SK-N-SH (cell line): ENCODE measurements around the gene CLCN2. TPM values are rescaled to one million over a fixed set of nuclear protein-coding genes. Genes with fewer than 3 reads are reported as not detected.
A peak's percentile ranks its signal among the peaks of the same experiment; 100 is the strongest.

ENCODE experiments used
- CTCF ChIA-PET: fragments of 300-600, 350-600 bp; formaldehyde crosslinking; extraction: SDS; loops from one replicate; lab custom pipeline; 2021; lab: Yijun Ruan, JAX
- POLR2A ChIA-PET: fragments of 350-600 bp; sonication (Branson Sonifier 250); formaldehyde crosslinking; extraction: SDS; loops from one replicate; lab custom pipeline; 2020; ENCODE audit warnings: antibody characterized with exemption, inconsistent platforms; lab: Yijun Ruan, JAX
- DNase-seq: peaks from one replicate; pipeline ENCODE4 v3.0.0; 2012
- H2AFZ ChIP-seq: fragments of 200-600 bp; sonication (generic); 2 replicates; pipeline ENCODE4 v1.8.1; 2016; ENCODE audit warnings: antibody characterized with exemption, mild to moderate bottlenecking, low read depth
- H3F3A ChIP-seq: fragments of 200-600 bp; sonication (generic); replicated peaks from 2 replicates; pipeline ENCODE3; 2016; ENCODE audit warnings: antibody characterized with exemption, mild to moderate bottlenecking; ENCODE audit not compliant: insufficient read depth
- H3K27ac ChIP-seq, 2 experiments: fragments of 200-500 bp in 1 of 2; fragments of 200-600 bp in 1 of 2; sonication (Bioruptor generic) in 1 of 2; sonication (generic), shearing (Covaris generic) in 1 of 2; 2 replicates each; pipeline versions ENCODE4 v1.5.1 to v1.6.1; 2014 to 2016; ENCODE audit warnings: low read depth in 2 of 2, inconsistent platforms in 1 of 2, low read length in 1 of 2, mild to moderate bottlenecking in 1 of 2, mixed read lengths in 1 of 2
- H3K27me3 ChIP-seq: fragments of 200-600 bp; sonication (generic), shearing (Covaris generic); 2 replicates; pipeline ENCODE4 v1.6.1; 2016; ENCODE audit warnings: mixed run types; ENCODE audit not compliant: insufficient read depth
- H3K36me3 ChIP-seq, 2 experiments: fragments of 200-500 bp in 1 of 2; fragments of 200-600 bp in 1 of 2; sonication (Bioruptor generic) in 1 of 2; sonication (generic) in 1 of 2; replicated peaks in 1 of 2; 2 replicates each; pipeline versions ENCODE3 to v1.5.1; 2014 to 2016; ENCODE audit warnings: low read length in 1 of 2, mild to moderate bottlenecking in 1 of 2; ENCODE audit not compliant: insufficient read depth in 2 of 2, control insufficient read depth in 1 of 2
- H3K4me1 ChIP-seq, 2 experiments: fragments of 200-500 bp in 1 of 2; fragments of 200-600 bp in 1 of 2; sonication (Bioruptor generic) in 1 of 2; sonication (generic), shearing (Covaris generic) in 1 of 2; 2 replicates each; pipeline versions ENCODE4 v1.5.1 to v1.6.1; 2014 to 2016; ENCODE audit warnings: low read depth in 1 of 2, low read length in 1 of 2, mixed run types in 1 of 2; ENCODE audit not compliant: insufficient read depth in 2 of 2, control insufficient read depth in 1 of 2
- H3K4me2 ChIP-seq: fragments of 200-600 bp; sonication (generic), shearing (Covaris generic); 2 replicates; pipeline ENCODE4 v1.6.1; 2017; ENCODE audit warnings: mixed run types
- H3K4me3 ChIP-seq, 2 experiments: fragments of 200-500 bp in 1 of 2; fragments of 200-600 bp in 1 of 2; sonication (Bioruptor generic) in 1 of 2; sonication (generic), shearing (Covaris generic) in 1 of 2; 2 replicates each; pipeline versions ENCODE4 v1.5.1 to v1.8.1; 2014 to 2016; ENCODE audit warnings: low read depth in 2 of 2, inconsistent platforms in 1 of 2, low read length in 1 of 2, mild to moderate bottlenecking in 1 of 2, mixed read lengths in 1 of 2, moderate library complexity in 1 of 2
- H3K79me2 ChIP-seq: fragments of 200-600 bp; sonication (generic); 2 replicates; pipeline ENCODE4 v1.8.1; 2017; ENCODE audit warnings: mild to moderate bottlenecking; ENCODE audit not compliant: insufficient read depth
- H3K9ac ChIP-seq: fragments of 200-600 bp; sonication (generic); 2 replicates; pipeline ENCODE4 v1.6.1; 2017; ENCODE audit warnings: mixed run types
- H3K9me2 ChIP-seq: fragments of 200-600 bp; sonication (generic); 2 replicates; pipeline ENCODE4 v1.6.1; 2017; ENCODE audit warnings: mixed run types
- H3K9me3 ChIP-seq: fragments of 200-600 bp; sonication (generic); 2 replicates; pipeline ENCODE4 v1.6.1; 2017; ENCODE audit warnings: mixed run types, mild to moderate bottlenecking, moderate library complexity
- H4K20me1 ChIP-seq: fragments of 200-600 bp; sonication (generic); 2 replicates; pipeline ENCODE4 v1.6.1; 2017; ENCODE audit warnings: mild to moderate bottlenecking, mixed run types; ENCODE audit not compliant: insufficient read depth
- CHD2 ChIP-seq: fragments of 150-350 bp; IDR thresholded peaks from 2 replicates; pipeline ENCODE4 v1.6.1; 2018; ENCODE audit warnings: low read length; ENCODE audit not compliant: partially characterized antibody
- FOSL2 ChIP-seq: IDR thresholded peaks from 2 replicates; pipeline ENCODE4 v1.4.0; 2012; ENCODE audit warnings: low read depth, mild to moderate bottlenecking, moderate library complexity, borderline replicate concordance
- FOXJ3 ChIP-seq: sonication (generic); formaldehyde crosslinking; IDR thresholded peaks from 2 replicates; pipeline ENCODE4 v1.5.1; 2020; ENCODE audit warnings: mild to moderate bottlenecking, missing genetic modification reagents
- FOXM1 ChIP-seq: IDR thresholded peaks from 2 replicates; pipeline ENCODE4 v1.4.0; 2012; ENCODE audit warnings: low read depth, mild to moderate bottlenecking
- GABPA ChIP-seq: IDR thresholded peaks from 2 replicates; pipeline ENCODE4 v1.4.0; 2012; ENCODE audit warnings: low read depth, mild to moderate bottlenecking
- GATA2 ChIP-seq: sonication (generic); formaldehyde crosslinking; IDR thresholded peaks from 2 replicates; pipeline ENCODE4 v1.5.0; 2020; ENCODE audit warnings: mild to moderate bottlenecking, missing genetic modification reagents
- JUND ChIP-seq: IDR thresholded peaks from 2 replicates; pipeline ENCODE4 v1.4.0; 2012
- NFIC ChIP-seq: IDR thresholded peaks from 2 replicates; pipeline ENCODE4 v1.4.0; 2012; ENCODE audit warnings: borderline replicate concordance
- NRF1 ChIP-seq: IDR thresholded peaks from 2 replicates; pipeline ENCODE4 v1.6.1; 2012; ENCODE audit warnings: low read depth, mild to moderate bottlenecking, low read length
- RCOR1 ChIP-seq: fragments of 150-350 bp; IDR thresholded peaks from 2 replicates; pipeline ENCODE4 v1.6.1; 2017; ENCODE audit warnings: antibody characterized with exemption, low read length
- RFX5 ChIP-seq: IDR thresholded peaks from 2 replicates; pipeline ENCODE4 v1.6.1; 2012; ENCODE audit warnings: mild to moderate bottlenecking, improper control_type of control experiment, low read length
- RXRA ChIP-seq: IDR thresholded peaks from 2 replicates; pipeline ENCODE4 v1.4.0; 2012; ENCODE audit warnings: low read depth, mild to moderate bottlenecking, borderline replicate concordance
- SIN3A ChIP-seq: IDR thresholded peaks from 2 replicates; pipeline ENCODE4 v1.6.1; 2012; ENCODE audit warnings: low read depth, mild to moderate bottlenecking, low read length, moderate library complexity, borderline replicate concordance
- SMC3 ChIP-seq: IDR thresholded peaks from 2 replicates; pipeline ENCODE4 v1.6.1; 2012; ENCODE audit warnings: low read depth, low read length, improper control_type of control experiment
- TAF1 ChIP-seq: IDR thresholded peaks from 2 replicates; pipeline ENCODE4 v1.6.1; 2012; ENCODE audit warnings: low read depth, mild to moderate bottlenecking, low read length, moderate library complexity, borderline replicate concordance
- TEAD4 ChIP-seq: IDR thresholded peaks from 2 replicates; pipeline ENCODE4 v1.4.0; 2012; ENCODE audit warnings: mild to moderate bottlenecking, borderline replicate concordance; ENCODE audit not compliant: insufficient read depth
- YY1 ChIP-seq: IDR thresholded peaks from 2 replicates; pipeline ENCODE4 v1.4.0; 2012; ENCODE audit warnings: low read depth, mild to moderate bottlenecking
- WGBS: methylation state at CpG from one replicate; pipeline ENCODE4 v1.1.6; 2017; ENCODE audit warnings: low lambda C conversion rate; 5-methylcytosine and 5-hydroxymethylcytosine counted together
- polyA plus RNA-seq, 3 experiments: library from polyadenylated mRNA; depleted of rRNA; stranded (reverse); fragments of >200 nt; gene quantifications; 2 replicates each; pipeline ENCODE4 v1.2.3, GENCODE V29; 2012
- TF ChIP-seq, protein P1 (sequence below): fragments of 150-350 bp; IDR thresholded peaks from 2 replicates; pipeline ENCODE4 v1.6.1; 2017; ENCODE audit warnings: antibody characterized with exemption, low read length, low read depth, borderline replicate concordance
- TF ChIP-seq, protein P2 (sequence below): fragments of 150-350 bp; IDR thresholded peaks from 2 replicates; pipeline ENCODE4 v1.6.1; 2016; ENCODE audit warnings: mild to moderate bottlenecking, low read depth, low read length
- TF ChIP-seq, protein P3 (sequence below): IDR thresholded peaks from 2 replicates; pipeline ENCODE4 v1.4.0; 2012; ENCODE audit warnings: low read depth, borderline replicate concordance
- TF ChIP-seq, protein P4 (sequence below): IDR thresholded peaks from 2 replicates; pipeline ENCODE4; 2012

Gene CLCN2
- polyA plus RNA-seq, 1 of the 3 experiments (the other 2 are of a cell fraction) = 9.1 TPM

DNA sequence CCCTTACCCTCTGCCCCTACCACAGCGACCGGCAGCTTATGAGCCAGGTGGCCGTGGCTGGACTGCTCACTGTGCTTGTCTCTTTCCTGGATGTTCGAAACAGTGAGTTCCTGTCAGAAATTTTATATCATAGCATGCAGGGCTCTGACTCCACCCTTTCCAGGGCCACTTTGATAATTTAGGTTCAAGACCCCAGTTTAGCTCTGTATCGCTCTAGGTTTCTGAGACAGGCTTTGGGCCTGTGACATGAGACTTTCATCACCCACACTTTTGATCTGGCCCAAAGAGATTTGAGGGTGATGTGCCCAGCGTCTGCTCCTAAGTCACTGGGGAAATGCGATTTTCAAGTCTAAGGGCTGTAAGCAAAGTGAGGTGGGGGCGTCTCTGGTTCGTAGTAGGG, 53.5 kb downstream of the CLCN2 start:
- DNase-seq = no peak
- H3K27ac ChIP-seq = peak overlapping the region in 1 of 2 experiments; percentile 65; a peak in 1 of 4 replicates
- H3K36me3 ChIP-seq = peaks cover 50 to 54% of the 10 kb centered on the region in 2 experiments
- no peaks in the 10 kb centered on the region for H3K27me3 ChIP-seq
- peaks cover 46% of the 10 kb centered on the region for H3F3A ChIP-seq
- TF ChIP-seq RXRA (no peak), FOXM1 (no peak), JUND (no peak), RFX5 (no peak), FOSL2 (no peak), GATA2 (CRISPR knock-in tag) (no peak), TEAD4 (no peak), SIN3A (no peak), YY1 (no peak), SMC3 (no peak), TAF1 (no peak)
- TF ChIP-seq, protein P1, sequence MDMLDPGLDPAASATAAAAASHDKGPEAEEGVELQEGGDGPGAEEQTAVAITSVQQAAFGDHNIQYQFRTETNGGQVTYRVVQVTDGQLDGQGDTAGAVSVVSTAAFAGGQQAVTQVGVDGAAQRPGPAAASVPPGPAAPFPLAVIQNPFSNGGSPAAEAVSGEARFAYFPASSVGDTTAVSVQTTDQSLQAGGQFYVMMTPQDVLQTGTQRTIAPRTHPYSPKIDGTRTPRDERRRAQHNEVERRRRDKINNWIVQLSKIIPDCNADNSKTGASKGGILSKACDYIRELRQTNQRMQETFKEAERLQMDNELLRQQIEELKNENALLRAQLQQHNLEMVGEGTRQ = no peak
- TF ChIP-seq, protein P2, sequence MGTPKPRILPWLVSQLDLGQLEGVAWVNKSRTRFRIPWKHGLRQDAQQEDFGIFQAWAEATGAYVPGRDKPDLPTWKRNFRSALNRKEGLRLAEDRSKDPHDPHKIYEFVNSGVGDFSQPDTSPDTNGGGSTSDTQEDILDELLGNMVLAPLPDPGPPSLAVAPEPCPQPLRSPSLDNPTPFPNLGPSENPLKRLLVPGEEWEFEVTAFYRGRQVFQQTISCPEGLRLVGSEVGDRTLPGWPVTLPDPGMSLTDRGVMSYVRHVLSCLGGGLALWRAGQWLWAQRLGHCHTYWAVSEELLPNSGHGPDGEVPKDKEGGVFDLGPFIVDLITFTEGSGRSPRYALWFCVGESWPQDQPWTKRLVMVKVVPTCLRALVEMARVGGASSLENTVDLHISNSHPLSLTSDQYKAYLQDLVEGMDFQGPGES = no peak
- TF ChIP-seq, protein P3, sequence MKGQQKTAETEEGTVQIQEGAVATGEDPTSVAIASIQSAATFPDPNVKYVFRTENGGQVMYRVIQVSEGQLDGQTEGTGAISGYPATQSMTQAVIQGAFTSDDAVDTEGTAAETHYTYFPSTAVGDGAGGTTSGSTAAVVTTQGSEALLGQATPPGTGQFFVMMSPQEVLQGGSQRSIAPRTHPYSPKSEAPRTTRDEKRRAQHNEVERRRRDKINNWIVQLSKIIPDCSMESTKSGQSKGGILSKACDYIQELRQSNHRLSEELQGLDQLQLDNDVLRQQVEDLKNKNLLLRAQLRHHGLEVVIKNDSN = no peak
- CTCF ChIA-PET = interaction anchor here (1.3 kb wide), 1 partner anchor 292 kb away, joined by 3 read pairs; no protein-coding TSS in a partner anchor
- no peaks in the 10 kb centered on the region for H3K9me2 ChIP-seq
- POLR2A ChIA-PET = no interaction called here
- 96% methylated on average over 9 of the region's 9 CpGs for WGBS
- peaks cover 0 to 3% of the 10 kb centered on the region in 2 experiments; a peak in 1 of 4 replicates for H3K4me1 ChIP-seq
- no peak overlapping the region for H3K9ac ChIP-seq
- no peak overlapping the region for H2AFZ ChIP-seq
- peaks cover 23% of the 10 kb centered on the region; the same call in 1 of the 2 replicates for H3K79me2 ChIP-seq
- H3K4me3 ChIP-seq = no peak overlapping the region
- peaks cover 18% of the 10 kb centered on the region; the same call in 1 of the 2 replicates for H4K20me1 ChIP-seq
- H3K9me3 ChIP-seq = no peaks in the 10 kb centered on the region
- H3K4me2 ChIP-seq = no peak overlapping the region

DNA sequence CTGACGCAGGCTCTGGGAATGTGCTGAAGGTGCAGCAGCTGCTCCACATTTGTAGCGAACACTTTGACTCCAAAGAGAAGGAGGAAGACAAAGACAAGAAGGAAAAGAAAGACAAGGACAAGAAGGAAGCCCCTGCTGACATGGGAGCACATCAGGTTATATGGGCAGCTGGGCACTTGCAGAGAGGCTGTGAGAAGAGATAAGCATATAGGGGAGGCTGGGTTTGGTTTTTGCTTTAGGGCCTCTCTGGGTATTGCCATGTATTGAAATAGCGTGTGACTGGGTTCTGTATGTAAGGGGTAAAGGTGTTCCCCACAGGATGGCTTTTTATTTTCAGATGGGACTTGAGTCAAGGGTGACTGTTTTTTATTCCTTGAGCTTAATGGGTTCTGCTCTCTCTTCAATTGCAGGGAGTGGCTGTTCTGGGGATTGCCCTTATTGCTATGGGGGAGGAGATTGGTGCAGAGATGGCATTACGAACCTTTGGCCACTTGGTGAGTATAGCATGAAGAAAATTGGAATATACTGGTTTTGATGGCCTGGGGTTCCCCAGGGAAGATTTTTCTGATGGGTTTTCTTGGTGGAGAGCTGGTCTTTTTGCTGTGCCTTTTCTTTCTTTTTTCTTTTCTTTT, 54.9 kb downstream of the CLCN2 start:
- H3K9me3 ChIP-seq = no peaks in the 10 kb centered on the region
- peaks cover 0 to 3% of the 10 kb centered on the region in 2 experiments; a peak in 1 of 4 replicates for H3K4me1 ChIP-seq
- no peak for DNase-seq
- H3K9me2 ChIP-seq = no peaks in the 10 kb centered on the region
- ChIA-PET CTCF (interaction anchor here (0.7 to 1.8 kb wide), 7 partner anchors 15 to 434 kb away, joined by 3 to 4 read pairs (median 3); no protein-coding TSS in a partner anchor), POLR2A (no interaction called here)
- TF ChIP-seq RFX5 (no peak), GABPA (no peak), NRF1 (no peak), SMC3 (no peak), JUND (no peak), RCOR1 (no peak), FOXJ3 (CRISPR knock-in tag) (no peak), NFIC (no peak), RXRA (no peak), CHD2 (no peak)
- TF ChIP-seq, protein P2 = no peak
- TF ChIP-seq, protein P4, sequence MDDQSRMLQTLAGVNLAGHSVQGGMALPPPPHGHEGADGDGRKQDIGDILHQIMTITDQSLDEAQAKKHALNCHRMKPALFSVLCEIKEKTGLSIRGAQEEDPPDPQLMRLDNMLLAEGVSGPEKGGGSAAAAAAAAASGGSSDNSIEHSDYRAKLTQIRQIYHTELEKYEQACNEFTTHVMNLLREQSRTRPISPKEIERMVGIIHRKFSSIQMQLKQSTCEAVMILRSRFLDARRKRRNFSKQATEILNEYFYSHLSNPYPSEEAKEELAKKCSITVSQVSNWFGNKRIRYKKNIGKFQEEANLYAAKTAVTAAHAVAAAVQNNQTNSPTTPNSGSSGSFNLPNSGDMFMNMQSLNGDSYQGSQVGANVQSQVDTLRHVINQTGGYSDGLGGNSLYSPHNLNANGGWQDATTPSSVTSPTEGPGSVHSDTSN = no peak
- no peaks in the 10 kb centered on the region for H3K27me3 ChIP-seq
- WGBS = 94% methylated on average over 4 of the region's 4 CpGs
- H3K9ac ChIP-seq = no peak overlapping the region
- H3K79me2 ChIP-seq = peaks cover 38% of the 10 kb centered on the region
- H3K4me3 ChIP-seq = no peak overlapping the region
- peaks cover 65 to 68% of the 10 kb centered on the region in 2 experiments for H3K36me3 ChIP-seq
- H4K20me1 ChIP-seq = peaks cover 24% of the 10 kb centered on the region; the same call in 1 of the 2 replicates
- H3K4me2 ChIP-seq = no peak overlapping the region
- H2AFZ ChIP-seq = no peak overlapping the region
- peaks cover 42% of the 10 kb centered on the region for H3F3A ChIP-seq
- no peak overlapping the region for H3K27ac ChIP-seq
